T-helper 2 cell treated with Interferon-gamma antibody and Interleukin-4, amounts not matched to agents 100 ng/mL and 5 ng/mL, for 36 hours (primary cell): Measurements from ENCODE around the gene CYP2D6. TPM values are rescaled to one million over a fixed set of nuclear protein-coding genes. Genes with fewer than 3 reads are reported as not detected.
"Not testable (repeated sequence)": the region's sequence is repeated elsewhere in the genome, so short reads cannot be mapped to it uniquely, and the experiment has no call there.

Experiments
- intact Hi-C: fragments of 100-400 bp; cut with micrococcal nuclease; formaldehyde crosslinking; loops from one replicate; pipeline ENCODE4 v1.15.1; 2023
- total RNA-seq: library from RNA; stranded (reverse); gene quantifications from 2 replicates; pipeline ENCODE4 v1.2.3, GENCODE V29; 2022

The CYP2D6 gene
- total RNA-seq, 1 donor from 2014 or later, result 5.8 TPM

DNA sequence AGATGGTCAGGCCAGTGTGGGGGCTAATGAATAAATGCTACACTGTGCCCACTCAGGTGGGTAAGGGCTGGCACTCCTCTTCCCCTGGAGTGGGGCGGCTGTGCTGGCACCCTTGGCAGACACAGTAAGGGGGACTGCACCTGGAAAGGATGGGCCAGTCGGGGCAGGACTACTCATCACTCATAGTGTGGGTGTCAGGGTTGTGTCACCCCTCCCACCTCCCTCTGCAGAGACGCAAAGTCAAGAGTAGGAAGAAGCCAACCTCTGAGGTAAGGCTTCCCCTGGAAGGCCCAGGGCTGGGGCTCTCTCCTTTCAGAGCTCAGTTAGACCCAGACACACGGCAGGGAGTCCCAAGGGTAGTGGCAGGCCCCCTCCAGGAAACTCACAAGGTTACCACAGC lies 5.1 kb upstream of the CYP2D6 start:
- intact Hi-C loops, result not testable (repeated sequence)

DNA sequence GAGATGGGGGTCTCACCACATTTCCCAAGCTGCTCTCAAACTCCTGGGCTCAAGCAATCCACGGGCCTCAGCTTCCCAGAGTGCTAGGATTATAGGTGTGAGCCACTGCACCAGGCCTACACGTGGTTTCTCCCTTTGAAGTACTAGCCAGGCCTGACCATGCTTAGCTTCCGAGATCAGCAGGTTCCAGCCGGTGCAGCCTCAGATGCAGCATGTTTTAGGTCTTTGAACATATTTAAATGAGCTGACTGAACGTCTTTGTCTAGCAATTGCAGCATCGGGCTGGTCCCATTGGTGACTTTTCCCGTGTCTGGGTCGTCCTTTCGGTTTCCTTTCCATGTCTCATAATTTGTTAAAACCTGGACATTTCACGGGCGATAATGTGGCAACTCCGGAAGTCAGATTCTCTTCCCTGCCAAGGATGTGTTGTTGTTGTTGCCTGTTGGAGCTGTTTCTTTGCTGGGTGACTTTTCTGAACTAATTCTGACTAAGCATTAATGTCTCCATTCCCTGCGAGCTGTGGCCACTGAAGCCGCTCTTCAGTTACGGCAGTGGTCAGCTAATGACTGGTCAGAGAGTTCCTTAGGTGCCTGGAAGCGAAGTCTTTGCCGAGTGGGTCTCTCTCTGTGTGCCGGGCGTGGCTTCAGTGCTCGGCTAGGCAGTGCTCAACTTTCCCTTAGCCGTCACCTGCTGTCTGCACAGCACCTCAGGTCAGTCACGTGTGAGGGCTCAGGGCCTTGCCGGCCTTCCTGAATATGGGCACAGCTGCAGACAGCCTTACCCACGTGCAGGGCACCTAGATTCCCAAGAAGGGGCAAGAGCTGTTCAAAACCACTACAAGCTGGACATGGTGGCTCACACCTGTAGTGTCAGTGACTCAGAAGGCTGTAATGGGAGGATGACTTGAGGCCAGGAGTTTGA lies 3.8 kb upstream of the CYP2D6 start:
- intact Hi-C loops, result no loop called here

DNA sequence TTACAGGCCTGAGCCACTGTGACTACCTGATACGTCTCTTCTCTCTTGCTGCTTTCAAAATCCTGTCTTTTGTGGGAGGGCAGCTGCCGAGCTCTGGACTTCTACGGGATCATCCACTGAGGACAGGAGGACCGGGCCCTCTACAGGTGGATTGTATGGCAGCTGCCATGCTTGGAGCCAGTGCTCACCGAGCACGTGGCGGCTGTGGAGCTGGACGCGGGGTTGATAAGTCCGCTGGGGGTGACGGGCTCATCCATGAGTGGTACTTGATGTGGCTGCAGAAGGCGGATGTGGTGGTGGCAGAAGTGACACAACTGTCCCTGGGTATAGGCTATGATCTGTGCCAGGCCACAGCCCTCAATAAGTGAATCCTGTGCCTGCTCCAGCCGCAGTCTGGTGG lies 1.8 kb upstream of the CYP2D6 start:
- intact Hi-C loops, result no loop called here

DNA sequence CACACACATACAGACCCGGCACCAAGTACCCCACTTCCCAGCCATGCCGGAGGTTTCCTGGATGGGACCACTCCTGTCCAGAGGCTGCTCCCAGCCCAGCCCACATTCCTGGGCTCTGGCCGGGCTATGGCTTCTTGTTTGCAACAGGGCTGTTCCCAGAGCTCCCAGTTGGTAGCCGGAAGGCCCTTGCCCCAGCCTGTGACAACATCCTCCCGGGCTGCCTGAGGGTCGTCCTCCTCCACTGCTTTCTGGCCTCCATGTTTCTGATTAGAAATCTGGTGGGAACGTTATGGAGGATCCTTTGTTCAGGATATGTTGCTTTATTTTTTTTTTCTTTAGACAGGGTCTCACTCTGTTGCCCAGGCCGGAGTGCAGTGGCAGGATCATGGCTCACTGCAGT lies 952 bp upstream of the CYP2D6 start:
- intact Hi-C loops, result no loop called here

DNA sequence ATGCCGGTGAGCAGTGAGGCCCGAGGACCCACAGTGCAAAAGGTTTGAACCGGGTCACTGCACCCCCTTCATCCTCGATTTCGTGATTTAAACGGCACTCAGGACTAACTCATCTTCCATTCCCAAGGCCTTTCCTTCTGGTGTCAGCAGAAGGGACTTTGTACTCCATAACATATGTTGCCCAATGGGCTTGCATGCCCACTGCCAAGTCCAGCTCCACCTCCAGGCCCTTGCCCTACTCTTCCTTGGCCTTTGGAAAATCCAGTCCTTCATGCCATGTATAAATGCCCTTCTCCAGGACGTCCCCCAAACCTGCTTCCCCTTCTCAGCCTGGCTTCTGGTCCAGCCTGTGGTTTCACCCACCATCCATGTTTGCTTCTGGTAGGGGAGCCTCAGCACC lies 428 bp downstream of the CYP2D6 start:
- intact Hi-C loops, result not testable (repeated sequence)

DNA sequence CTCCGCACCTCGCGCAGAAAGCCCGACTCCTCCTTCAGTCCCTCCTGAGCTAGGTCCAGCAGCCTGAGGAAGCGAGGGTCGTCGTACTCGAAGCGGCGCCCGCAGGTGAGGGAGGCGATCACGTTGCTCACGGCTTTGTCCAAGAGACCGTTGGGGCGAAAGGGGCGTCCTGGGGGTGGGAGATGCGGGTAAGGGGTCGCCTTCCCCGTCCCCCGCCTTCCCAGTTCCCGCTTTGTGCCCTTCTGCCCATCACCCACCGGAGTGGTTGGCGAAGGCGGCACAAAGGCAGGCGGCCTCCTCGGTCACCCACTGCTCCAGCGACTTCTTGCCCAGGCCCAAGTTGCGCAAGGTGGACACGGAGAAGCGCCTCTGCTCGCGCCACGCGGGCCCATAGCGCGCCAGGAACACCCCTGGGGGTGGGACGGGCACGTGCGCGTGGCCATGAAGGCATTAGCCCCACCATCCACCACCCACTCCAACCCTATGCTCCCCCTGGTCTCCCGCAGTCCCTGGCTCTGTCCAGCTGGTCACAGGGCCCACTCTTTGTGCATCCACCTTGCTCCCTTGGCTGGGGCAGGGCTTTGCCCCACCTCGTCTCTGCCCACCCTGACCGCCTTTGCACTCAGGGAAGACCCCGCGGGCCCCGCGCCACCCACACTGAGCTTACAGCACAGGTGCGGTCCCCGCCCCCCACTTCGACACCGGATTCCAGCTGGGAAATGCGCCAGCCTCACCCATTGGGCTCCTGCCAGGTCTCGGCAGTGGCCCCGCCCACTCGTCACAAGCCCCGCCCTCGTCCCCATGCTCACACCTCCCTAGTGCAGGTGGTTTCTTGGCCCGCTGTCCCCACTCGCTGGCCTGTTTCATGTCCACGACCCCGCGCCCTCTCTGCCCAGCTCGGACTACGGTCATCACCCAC lies 1.6 kb downstream of the CYP2D6 start:
- intact Hi-C loops, result not testable (repeated sequence)

DNA sequence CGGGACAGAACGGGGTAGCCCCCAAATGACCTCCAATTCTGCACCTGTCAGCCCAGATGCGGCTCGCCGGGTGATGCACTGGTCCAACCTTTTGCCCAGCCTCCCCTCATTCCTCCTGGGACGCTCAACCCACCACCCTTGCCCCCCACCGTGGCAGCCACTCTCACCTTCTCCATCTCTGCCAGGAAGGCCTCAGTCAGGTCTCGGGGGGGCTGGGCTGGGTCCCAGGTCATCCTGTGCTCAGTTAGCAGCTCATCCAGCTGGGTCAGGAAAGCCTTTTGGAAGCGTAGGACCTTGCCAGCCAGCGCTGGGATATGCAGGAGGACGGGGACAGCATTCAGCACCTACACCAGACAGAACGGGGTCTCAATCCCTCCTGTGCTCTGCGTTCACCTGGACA lies 2.6 kb downstream of the CYP2D6 start:
- intact Hi-C loops, result not testable (repeated sequence)

DNA sequence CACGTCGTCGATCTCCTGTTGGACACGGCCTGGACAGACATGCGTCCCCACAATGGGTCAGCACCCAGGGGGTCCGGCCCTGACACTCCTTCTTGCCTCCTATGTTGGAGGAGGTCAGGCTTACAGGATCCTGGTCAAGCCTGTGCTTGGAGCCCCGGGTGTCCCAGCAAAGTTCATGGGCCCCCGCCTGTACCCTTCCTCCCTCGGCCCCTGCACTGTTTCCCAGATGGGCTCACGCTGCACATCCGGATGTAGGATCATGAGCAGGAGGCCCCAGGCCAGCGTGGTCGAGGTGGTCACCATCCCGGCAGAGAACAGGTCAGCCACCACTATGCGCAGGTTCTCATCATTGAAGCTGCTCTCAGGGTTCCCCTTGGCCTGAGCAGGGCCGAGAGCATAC lies 3.0 kb downstream of the CYP2D6 start:
- intact Hi-C loops, result no loop called here

DNA sequence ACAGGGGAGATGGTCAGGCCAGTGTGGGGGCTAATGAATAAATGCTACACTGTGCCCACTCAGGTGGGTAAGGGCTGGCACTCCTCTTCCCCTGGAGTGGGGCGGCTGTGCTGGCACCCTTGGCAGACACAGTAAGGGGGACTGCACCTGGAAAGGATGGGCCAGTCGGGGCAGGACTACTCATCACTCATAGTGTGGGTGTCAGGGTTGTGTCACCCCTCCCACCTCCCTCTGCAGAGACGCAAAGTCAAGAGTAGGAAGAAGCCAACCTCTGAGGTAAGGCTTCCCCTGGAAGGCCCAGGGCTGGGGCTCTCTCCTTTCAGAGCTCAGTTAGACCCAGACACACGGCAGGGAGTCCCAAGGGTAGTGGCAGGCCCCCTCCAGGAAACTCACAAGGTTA lies 7.1 kb downstream of the CYP2D6 start:
- intact Hi-C loops, result not testable (repeated sequence)

DNA sequence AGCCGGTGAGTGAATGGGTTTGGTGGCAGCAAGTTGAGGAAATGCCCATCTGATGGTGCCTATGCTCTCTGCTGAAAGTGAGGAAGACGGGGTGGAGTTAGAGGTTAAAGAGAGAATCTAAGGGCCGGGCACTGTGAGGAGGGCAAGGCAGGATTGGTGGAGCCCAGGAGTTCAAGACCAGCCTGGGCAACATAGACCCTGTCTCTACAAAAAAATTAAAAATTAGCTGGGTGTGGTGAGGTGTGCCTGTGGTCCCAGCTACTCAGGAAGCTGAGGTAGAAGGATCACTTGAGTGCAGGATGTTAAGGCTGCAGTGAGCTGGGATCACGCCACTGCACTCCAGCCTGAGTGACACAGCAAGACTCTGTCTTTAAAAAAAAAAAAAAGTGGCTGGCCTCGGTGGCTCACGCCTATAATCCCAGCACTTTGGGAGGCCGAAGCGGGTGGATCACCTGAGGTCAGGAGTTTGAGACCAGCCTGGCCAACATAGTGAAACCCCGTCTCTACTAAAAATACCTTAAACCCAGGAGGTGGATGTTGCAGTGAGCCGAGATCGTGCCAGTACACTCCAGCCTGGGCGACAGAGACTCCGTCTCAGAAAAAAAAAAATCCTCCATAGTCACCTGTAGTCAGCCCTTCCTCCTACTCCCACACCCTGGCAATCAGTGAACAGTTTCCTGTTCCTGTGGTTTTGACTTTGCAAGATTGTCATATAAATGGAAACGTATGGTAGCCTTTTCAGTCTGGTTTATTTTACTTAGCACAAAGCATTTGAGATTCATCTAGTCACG lies 10.2 kb downstream of the CYP2D6 start:
- intact Hi-C loops, result loop anchor here (2.0 kb wide), 1 partner anchor 30 kb away; the partner anchor contains the start of gene NDUFA6

DNA sequence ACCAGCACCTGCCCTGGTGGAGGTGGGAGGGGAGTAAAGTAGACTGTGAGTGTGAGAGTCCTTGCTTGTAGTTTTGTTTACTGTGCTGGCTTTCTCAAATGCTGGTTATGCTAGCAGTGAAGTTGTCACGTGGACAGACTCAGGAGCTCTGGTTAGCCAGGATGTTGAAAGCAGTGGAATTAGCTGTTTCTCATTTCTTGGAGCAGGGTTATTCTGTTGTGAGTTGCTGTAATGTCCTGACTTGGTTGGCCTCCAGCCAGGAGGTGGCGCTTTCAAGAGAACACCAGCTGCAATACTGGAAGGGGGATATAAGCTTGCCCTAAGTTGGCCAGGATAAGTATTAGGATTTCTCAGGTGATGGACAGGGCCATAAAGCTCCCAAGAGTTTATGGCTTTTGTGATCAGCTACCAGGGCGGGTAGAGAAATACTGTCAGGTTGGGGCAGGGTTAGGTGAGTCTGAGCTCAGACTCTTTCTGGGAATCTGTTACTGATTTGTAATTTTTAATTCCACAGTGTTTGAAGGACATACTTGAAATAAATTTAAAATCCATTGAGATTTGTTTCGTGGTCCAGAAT lies 13.7 kb downstream of the CYP2D6 start:
- intact Hi-C loops, result no loop called here

DNA sequence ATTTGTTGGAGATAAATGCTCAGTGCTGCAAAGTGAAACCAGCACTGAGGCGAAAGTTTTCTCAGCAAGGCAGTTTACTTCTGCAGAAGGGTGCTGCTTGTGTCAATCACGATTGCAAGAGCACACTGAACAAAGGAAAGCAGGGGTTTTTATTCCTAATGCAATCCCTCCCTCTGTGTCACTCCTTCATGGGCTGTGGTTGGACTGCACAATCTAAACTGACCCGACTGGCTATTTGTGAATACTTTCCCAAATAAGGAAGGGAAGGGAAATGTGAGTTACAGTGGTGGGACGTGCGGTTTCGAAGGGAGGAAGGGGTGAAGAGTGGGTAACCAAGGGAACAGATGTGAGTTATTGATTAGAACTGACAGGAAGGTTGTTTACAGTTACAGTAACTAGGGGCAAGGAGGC lies 15.2 kb downstream of the CYP2D6 start:
- intact Hi-C loops, result not testable (repeated sequence)

DNA sequence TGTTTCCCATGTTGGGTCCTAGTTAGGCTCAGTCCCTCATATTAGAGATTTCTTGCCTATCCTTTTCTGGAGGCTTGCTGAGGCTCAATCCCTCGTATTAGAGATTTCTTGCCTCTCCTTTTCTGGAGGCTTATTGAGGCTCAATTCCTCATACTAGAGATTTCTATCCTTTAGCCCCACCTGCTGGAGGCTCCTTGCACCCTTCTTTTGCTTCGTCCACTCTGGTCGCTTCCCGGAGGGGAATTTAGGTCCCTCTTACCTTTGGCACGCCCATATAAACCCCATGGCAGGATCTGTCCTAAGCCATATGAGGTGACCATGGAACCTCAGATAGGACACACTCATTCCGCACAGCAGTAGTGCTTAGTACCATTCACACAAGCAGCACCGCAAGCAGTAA lies 15.9 kb downstream of the CYP2D6 start:
- intact Hi-C loops, result no loop called here

DNA sequence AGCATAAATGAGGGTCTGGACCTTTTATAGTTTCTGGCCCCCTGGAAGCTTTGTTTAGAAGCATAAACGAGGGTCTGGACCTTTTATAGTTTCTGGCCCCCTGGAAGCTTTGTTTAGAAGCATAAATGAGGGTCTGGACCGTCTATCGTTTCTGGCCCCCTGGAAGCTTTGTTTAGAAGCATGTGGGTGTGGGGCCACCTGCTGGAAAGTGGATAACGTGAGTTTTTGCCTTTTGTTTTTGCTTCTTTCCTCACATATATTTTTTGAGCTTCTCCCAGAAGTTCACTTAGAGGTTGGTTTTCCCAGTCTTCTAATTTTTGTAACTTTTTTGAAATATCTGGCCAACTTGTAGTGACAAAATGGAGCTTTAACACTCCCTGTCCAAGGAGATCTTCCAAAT lies 17.8 kb downstream of the CYP2D6 start:
- intact Hi-C loops, result not testable (repeated sequence)

DNA sequence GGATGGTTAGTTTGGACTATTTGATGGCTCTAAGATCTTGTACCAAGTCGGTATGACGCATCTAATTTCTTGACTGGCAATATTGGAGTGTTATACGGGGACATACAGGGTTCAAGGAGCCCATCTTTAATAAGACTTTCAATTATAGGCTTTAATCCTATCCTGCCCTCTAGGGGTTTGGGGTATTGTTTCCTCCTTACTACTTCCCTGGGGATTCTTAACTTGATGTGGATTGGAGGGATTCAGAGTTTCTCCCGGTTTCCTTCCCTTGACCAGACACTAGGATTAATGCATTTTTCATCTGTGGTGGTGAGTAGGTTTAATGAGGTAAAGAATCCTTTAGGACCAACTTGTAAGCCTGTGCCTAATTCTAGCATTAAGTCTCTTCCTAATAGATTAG lies 18.8 kb downstream of the CYP2D6 start:
- intact Hi-C loops, result no loop called here

DNA sequence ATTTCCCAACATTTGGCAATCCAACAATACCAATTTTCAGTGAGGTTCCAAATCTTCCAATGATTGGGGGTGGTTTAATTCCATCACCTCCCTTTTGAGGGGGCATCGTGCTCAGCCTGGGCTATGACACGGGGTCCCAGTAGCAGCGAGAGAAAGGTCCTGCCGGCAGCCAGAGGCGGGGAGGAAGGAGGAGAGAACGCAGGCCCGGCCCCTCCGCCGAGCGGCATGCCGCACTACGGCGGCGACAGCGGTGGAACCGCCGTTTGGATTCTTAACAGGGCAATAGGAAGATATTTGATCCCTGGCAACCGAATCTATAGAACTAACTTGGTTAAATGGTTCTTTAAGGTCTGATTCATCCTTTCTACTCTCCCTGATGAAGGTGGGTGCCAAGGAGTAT lies 21.8 kb downstream of the CYP2D6 start:
- intact Hi-C loops, result no loop called here

DNA sequence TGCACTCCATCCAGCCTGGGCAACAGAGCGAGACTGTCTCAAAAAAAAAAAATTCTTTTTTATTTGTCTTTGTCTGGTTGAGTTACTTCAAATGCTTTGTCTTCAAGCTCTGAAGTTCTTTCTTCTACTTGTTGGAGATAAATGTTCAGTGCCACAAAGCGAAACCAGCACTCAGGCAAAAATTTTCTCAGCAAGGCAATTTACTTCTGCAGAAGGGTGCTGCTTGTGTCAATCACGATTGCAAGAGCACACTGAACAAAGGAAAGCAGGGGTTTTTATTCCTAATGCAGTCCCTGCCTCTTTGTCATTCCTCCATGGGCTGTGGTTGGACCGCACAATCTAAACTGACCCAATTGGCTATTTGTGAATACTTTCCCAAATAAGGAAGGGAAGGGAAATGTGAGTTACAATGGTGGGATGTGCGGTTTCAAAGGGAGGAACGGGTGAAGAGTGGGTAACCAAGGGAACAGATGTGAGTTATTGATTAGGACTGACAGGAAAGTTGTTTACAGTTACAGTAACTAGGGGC lies 26.2 kb downstream of the CYP2D6 start:
- intact Hi-C loops, result not testable (repeated sequence)

DNA sequence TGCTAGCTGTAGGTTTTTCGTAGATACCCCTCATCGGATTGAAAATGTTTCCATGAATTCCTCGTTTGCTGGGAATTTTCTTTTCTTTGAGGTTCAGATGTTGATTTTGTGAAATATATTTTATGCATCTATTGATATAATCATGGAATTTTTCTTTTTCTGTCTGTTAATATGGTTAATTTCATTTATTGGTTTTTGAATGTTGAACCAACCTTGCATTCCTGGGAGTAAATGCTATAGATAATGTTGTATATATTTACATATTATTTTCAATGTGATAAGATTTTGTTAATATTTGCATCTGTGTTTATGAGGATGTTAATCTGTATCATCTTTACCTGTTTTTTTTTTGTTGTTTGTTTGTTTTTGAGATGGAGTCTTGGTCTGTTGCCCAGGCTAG lies 29.4 kb downstream of the CYP2D6 start:
- intact Hi-C loops, result no loop called here

DNA sequence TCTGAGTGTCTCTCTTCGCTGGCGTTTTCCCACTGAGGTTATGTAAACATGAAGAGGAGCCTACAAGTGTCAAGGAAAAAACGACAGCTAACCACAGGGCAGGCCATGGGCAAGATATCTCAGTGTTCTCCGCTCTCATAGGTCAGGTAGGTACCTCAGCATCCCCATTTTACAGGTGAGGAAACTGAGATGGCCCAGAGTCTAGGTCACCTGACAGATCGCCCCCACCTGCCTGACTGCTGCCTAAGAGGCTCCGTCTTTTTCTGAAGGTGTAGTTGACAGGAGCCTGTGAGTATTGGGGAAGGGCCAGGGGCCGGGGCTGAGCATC lies 39.2 kb downstream of the CYP2D6 start:
- intact Hi-C loops, result loop anchor here (1.0 to 2.0 kb wide), 2 partner anchors 29 to 382 kb away; no protein-coding TSS in a partner anchor

DNA sequence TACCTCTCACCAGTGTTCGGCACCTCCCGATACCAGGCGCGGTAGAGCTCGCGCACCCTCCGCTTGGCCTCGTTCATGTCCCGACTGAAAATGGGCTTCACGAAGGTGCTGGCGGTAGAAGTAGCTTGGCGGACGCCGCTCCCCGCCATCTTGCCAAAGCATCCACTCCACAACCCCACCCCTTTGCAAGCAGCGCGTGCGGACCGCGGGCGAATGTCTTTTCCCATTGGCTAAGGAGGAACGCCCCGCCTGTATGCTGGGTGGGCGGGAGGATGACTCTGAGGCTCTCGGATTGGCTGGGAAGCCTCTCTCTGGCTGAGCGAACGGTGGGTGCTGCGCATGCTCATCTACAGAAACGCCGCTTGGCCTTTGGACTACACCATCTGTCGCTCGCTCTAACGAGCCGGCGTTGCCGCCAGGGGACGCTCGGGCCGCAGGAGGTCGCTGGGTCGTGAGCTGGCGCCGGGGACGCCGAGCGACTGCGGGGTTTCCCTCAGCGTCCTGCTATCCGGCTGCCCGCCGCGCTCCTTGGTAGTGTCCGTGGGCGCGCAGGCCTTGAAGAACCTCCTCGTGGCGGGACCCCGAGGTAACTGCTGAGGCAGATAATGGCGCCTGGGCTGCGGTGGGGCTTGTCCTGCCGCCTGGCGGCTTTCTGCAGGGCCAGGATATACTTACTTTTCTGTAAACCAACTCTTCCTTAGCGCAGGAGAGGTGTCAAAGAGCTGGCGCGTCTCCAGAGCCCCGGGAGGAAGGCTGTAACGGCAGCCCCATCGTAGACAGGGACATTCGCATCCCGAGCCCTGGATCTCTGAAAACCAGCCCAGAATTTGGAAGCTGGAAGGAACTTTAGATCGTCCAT lies 39.8 kb downstream of the CYP2D6 start, which contains the start of gene NDUFA6:
NDUFA6 (minus strand) TSS at position 177 of the 859 bp plus-strand sequence; CDS start at position 149, 28 bp downstream.
- intact Hi-C loops, result loop anchor here (1.0 to 2.0 kb wide), 4 partner anchors 11 to 382 kb away; no protein-coding TSS in a partner anchor
